ENCODE results near the gene BMF.

Gene BMF

DNA sequence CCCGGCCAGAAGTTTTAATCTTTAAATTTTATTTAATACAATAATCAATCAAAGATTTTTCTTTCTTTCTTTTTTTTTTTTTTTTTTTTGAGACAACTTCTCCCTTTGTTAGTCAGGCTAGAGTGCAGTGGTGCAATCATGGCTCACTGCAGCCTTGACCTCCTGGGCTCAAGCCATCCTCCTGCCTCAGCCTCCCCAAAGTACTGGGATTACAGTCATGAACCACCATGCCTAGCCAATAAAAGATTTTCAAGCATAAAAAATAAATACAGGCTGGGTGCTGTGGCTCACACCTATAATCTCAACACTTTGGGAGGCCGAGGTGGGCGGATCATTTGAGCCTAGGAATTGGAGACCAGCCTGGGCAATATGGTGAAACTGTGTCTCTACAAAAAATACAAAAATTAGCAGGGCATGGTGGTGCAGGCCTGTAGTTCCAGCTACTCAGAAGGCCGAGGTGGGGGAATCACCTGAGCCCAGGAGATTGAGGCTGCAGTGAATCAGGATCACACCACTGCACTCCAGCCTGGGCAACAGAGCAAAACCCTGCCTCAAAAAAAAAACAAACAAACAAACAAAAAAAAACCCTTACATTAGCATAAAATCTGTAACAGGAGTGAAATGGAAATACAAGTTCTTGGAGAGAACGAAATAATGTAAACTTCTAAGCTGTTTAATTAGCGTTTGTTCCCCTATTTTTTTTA, 40.6 kb downstream of the BMF start:
- DNase-seq (ENCODE audit: low read depth in 2 of 3, low spot score in 2 of 3) = no peak

DNA sequence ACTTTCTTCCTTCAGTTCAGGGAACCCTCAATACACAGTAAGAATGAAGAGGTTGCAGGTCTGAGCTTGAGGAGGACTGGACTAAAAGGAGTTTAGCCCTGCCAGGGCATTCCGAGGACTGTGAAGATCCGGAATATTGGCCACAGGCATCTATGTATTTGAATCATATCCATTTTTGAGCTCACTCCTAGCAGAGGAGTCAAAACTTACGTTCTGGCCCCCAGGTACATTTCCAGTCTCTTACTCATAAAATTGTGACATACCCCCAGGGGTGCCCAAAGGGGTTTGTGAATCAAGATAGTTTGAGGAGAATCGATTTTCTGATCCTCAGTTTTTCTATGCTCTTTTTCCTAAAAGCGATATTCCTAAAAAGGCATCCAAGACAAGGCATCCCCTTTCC, 42.1 kb downstream of the BMF start:
- DNase-seq (ENCODE audit: low read depth in 2 of 3, low spot score in 2 of 3) = no peak

DNA sequence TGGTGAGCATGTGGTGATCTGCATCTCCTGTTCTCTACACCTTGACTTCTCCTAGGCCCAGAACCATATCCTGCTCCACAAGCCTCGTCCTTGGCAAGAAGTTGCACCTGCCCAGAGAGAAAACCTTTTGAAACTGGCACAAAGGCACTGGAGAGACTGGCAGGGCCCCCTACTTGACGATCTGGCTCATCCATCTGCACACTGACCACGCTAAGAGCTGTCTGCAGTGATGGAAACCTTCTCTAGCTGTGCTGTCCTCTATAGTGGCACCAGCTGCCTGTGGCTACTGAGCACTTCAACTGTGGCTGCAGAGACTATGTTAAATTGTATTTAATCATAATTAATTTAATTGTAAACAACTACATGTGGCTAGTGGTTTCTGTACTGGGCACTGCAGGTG, 43.5 kb downstream of the BMF start:
- DNase-seq (ENCODE audit: low read depth in 2 of 3, low spot score in 2 of 3) = no peak

- no peak for DNase-seq (ENCODE audit: low read depth in 2 of 3, low spot score in 2 of 3)
Observed at GRCh38 chr15:40064231-40064894, 44.3 kb downstream of the BMF start.

DNA sequence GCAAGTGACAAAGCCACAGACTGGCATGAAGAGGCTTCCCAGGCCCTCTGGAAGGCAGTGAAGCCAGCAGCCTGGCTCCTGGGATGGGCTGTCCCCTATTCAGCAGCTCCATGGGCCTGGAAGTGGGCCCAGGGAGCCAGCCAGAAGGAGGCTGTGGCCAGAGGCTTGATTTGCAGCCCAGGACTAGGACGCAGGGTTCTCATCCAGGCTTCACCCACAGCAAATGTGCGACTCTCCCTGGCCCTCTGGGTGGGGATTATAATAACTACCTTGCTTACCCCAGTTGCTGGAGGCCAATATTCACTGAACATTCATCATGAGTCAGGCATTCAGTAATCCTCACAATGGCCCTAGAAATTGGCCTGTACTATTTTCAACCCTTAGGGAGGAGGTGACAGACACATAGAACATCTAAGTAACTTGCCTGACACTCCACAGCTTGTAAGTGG, 45.1 kb downstream of the BMF start:
- no peak for DNase-seq (ENCODE audit: low read depth in 2 of 3, low spot score in 2 of 3)

DNA sequence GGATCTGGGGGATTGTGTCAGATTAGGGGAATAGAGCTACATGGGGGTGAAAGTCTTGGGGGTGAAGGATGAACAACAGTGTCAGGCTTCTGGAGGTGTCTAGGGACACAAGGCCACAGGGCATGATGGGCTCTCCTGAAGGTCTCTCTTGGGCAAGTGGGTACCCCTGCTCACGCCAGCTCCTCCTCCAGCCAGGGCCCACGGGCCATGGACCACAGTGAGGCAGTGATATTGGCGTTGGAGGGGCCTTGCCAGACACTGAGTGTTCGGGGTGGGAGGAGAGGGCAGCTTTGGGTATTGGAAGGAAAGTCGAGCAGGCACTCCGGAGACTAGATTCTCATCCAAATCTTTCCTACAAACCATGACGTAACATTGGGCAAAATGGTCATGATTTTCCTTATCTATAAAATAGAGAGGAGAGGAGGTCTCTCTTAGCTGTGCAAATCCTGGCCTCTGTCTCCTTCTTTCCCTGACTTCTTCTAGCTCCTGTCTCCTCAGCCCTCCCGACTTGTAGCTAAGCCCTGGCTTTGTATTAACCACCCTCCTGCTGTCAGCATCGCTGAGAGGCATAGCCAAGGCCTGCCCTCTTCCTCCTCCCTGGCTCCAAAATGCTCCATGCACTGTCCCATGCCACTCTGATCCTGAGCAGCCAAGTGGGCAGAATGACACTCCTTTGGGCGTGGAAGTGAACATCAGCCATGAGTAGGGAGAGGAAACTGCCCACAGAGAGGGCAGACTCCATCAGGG, 45.7 kb downstream of the BMF start:
- DNase-seq (ENCODE audit: low read depth in 2 of 3, low spot score in 2 of 3) = no peak

GRCh38 chr15:40061212-40061901, 47.3 kb downstream of the BMF start:
- DNase-seq (ENCODE audit: low read depth in 2 of 3, low spot score in 2 of 3) = no peak

- DNase-seq (ENCODE audit: low read depth in 2 of 3, low spot score in 2 of 3) = no peak
Observed at GRCh38 chr15:40060236-40060961, 48.3 kb downstream of the BMF start.

GRCh38 chr15:40059821-40060220, 48.9 kb downstream of the BMF start:
- DNase-seq (ENCODE audit: low read depth in 2 of 3, low spot score in 2 of 3) = no peak

DNA sequence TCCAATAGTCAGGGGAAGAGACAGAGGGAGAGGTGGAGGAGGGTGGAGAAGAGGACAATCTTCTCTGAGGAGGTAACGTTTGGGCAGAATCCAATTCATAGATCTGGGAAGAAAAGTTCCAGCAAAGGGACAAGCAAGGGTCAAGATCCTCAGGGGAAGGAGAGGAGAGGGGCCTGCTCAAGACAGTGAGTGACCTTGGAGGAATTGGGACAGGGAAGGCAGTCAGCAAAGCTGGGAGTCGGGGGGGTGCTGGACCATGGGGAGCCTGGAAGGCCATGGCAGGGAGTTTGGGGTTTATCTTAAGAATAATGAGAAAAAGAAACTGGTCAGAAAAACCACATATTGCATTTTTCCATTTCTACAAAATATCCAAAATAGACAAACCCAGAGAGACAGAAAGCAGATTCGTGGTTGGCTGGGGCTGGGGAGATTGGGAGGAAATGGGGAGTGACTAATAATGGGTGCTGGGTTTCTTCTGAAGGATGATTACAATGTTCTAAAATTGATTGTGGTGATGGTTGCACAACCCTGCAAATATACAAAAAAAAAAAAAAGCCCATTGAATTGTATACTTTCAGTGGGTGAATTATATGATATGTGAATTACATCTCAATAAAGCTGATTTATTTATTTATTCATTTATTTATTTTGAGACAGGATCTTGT, 50.1 kb downstream of the BMF start:
- no peak for DNase-seq (ENCODE audit: low read depth in 2 of 3, low spot score in 2 of 3)

- DNase-seq (ENCODE audit: low read depth in 2 of 3, low spot score in 2 of 3) = no peak
Observed at GRCh38 chr15:40055576-40056293, 52.9 kb downstream of the BMF start.

DNA sequence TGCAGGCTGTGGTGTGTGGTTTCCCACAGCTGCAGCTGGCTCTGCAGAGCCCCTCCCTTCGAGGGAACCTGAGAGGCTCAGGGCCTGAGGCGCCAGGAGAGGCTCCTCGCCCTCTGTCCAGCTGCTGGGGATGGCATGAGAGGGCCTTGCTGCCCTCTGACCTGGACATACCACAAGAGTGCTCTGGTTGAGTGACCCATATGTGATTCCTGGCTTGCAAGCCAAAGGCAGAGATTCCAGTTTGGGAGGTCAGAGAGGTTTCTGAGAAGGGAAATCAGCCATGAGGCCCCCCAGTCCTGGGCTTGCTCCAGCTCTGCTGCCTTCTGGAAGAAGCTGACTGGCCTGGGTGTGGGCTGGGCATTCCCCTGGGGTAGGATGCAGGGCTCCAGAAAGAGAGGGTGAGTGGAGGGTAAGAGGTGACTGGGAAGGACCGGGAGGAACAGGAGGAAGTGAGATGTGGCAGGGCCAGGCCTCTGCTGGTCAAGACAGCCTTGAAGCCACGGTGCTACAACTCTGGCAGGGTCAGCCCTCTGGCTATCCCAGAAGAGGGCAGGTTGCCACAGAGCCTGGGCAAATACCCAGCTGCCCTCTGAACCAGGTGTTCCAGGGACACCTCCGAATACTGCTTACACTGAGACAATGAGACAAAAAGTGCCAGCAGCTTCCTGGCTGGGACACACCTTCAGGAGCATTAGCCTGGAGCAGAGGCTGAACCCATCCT, 53.7 kb downstream of the BMF start:
- DNase-seq (ENCODE audit: low read depth in 2 of 3, low spot score in 2 of 3) = no peak

GRCh38 chr15:40054605-40054854, 54.1 kb downstream of the BMF start:
- no peak for DNase-seq (ENCODE audit: low read depth in 2 of 3, low spot score in 2 of 3)

DNA sequence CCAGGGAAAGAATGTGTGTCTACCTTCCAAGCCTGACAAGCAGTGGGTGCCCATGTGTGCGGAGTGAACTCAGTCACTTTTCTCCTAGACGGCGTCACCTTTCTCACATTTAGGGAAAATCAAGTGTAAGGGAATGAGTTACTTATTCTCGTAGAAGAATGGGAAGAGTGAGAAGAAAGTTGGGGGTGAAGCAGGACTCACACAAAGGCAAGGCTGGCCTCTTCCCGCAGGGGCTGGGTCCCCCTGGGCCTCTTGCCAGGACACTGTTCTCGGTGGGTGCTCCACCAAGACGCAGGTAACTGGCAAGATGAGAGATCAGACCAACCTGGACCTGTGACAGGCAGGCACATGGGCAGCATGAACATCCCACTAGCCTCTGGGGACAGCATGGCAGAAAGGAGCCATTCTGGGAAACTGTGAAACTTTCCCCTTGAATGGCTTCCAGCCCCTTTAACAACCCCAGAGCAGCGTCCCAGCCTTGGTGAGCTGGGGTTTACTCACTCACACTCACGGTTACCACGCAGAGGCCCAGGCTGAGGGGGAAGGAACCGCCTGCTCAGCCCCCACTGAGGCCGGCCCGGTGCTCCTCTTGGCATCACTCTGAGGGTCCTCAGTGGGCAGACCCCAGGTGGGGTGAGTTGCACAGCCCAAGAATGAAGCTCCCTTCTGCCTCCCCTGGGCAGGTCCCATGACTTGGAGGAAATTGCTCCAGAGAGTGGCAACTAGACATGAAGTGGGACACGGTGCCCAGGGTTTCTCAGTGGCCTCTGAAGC, 54.7 kb downstream of the BMF start:
- DNase-seq (ENCODE audit: low read depth in 2 of 3, low spot score in 2 of 3) = no peak

DNA sequence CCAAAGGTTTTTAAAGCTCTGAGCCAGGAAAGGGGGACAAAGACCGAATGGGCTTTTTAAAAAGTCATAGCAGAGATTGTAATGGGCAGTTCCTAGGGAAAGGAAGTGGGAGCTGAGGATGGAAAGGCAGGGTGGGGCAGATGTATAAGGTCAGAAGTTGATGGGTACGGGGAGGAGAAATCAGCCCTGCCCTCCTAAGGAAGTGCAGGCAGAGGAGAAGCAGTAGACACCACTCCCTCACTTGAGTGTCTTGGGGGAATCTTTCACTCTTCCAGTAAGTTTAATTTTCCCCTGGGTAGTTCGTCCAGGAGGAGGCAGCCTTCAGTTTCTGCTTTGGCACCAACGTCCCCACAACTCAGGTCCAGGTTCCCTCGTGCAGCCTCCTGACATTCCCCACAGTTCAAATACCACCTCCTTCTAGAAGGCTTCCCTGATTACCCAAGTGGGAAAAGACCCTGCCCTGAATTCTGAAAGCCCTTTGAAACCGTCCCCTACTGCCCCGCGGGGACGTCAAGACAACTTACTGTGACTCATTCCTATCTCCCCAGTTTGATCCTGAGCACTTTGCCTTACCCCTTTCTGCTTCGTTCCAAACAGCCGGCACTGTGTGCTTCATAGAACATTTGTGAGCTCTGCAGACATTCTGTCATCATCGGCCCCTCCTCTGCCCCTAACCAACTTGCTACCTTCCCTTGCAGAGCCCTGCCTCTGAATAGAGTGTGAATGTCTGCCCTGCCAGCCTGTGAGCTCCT, 55.4 kb downstream of the BMF start:
- DNase-seq (ENCODE audit: low read depth in 2 of 3, low spot score in 2 of 3) = no peak

GRCh38 chr15:40052604-40053003, 56.1 kb downstream of the BMF start:
- DNase-seq (ENCODE audit: low read depth in 2 of 3, low spot score in 2 of 3) = no peak

DNA sequence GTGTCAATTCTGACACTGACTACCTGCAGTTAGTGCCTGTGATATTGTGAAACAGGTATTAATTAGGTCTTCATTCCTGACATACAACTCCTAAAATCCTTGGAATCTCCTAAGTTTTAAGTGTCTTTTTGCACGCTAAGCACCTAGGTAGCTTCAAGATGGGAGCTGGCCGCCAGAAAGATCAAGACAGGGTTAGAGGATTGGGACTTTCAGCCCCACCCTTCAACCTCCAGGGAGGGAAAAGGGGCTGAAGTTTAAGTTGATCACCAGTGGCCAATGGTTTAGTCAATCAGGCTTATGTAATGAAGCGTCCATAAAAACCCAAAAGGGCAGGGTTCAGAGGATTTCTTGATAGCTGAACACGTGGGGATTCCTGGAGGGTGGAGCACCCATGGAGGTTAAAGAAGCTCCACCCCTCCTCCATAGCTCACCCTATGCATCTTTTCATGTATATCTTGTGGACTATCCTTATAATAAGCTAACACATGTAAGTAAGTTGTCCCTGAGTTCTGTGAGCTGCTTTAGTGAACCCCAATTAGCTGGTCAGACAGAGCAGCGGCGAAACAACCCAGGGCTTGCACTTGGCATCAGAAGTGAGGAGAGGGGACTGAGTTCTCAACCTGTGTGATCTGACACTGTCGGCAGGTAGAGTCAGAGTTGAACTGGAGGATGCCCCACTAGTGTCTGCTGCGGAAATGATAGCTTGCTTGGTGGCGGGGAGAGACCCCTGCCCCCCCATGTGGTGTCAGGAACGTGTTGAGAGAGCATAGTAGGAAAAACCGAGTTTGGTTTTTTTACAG, 56.9 kb downstream of the BMF start:
- DNase-seq (ENCODE audit: low read depth in 2 of 3, low spot score in 2 of 3) = no peak

All from activated CD8-positive, alpha-beta memory T cell treated with anti-CD3 and anti-CD28 coated beads for 48 hours (primary cell).